Fibroblast of lung (primary cell): Measurements from ENCODE around the gene EPSTI1.

Experiments
- CTCF ChIP-seq, 2 donors: IDR thresholded peaks in 1 of 2; conservative IDR thresholded peaks in 1 of 2; 1 replicate in 1 of 2; 2 replicates in 1 of 2; pipeline ENCODE4 v1.5.1; 2011 to 2012; ENCODE audit warnings: low read length in 2 of 2, control low read depth in 1 of 2, inconsistent platforms in 1 of 2, low read depth in 1 of 2, mild to moderate bottlenecking in 1 of 2
- EZH2 ChIP-seq: IDR thresholded peaks from 2 replicates; pipeline ENCODE4 v1.5.1; 2012; ENCODE audit warnings: low read length, control low read depth, mild to moderate bottlenecking; ENCODE audit errors: missing control alignments

GRCh38 chr13:42990291-42991232 is 1.5 kb downstream of the EPSTI1 start:
- TF ChIP-seq CTCF (conservative IDR thresholded peaks at IDR 0.05 in 1 of 2, IDR thresholded peaks at IDR 0.05 in 1 of 2; ENCODE audit: low read depth in 1 of 2, low read length in 2 of 2) = no peak
- TF ChIP-seq EZH2 = no peak
